MM.1S (cell line): ENCODE results near the gene POMC.
"Not testable (repeated sequence)": the region's sequence is repeated elsewhere in the genome, so short reads cannot be mapped to it uniquely, and the experiment has no call there.

Experiments
- DNase-seq: peaks from one replicate; pipeline ENCODE4 v3.0.0-alpha.2; 2015
- H2AFZ ChIP-seq: fragments of 300-600 bp; sonication (generic); 2 replicates; pipeline ENCODE4 v1.6.0; 2016; ENCODE audit warnings: antibody characterized with exemption, low read length
- H3F3A ChIP-seq: fragments of 300-600 bp; sonication (generic); 2 replicates; pipeline ENCODE4 v1.6.1; 2016; ENCODE audit warnings: mild to moderate bottlenecking, antibody characterized with exemption, low read length, moderate library complexity, mixed read lengths; ENCODE audit not compliant: insufficient read depth
- H3K27ac ChIP-seq: fragments of 300-600 bp; sonication (generic); 2 replicates; pipeline ENCODE4 v1.5.1; 2016; ENCODE audit warnings: mild to moderate bottlenecking, low read length
- H3K27me3 ChIP-seq: fragments of 300-600 bp; sonication (generic); replicated peaks from 2 replicates; pipeline ENCODE4 v1.6.0; 2016; ENCODE audit warnings: low read length; ENCODE audit not compliant: insufficient read depth
- H3K36me3 ChIP-seq: fragments of 300-600 bp; sonication (generic); replicated peaks from 2 replicates; pipeline ENCODE4 v1.6.1; 2016; ENCODE audit warnings: mild to moderate bottlenecking, low read length, mixed read lengths; ENCODE audit not compliant: insufficient read depth
- H3K4me1 ChIP-seq: fragments of 300-600 bp; sonication (generic); 2 replicates; pipeline ENCODE4 v1.6.1; 2016; ENCODE audit warnings: low read length, mixed read lengths
- H3K4me2 ChIP-seq: fragments of 300-600 bp; sonication (generic); 2 replicates; pipeline ENCODE4 v1.6.0; 2016; ENCODE audit warnings: low read depth, low read length
- H3K4me3 ChIP-seq: fragments of 300-600 bp; sonication (generic); 2 replicates; pipeline ENCODE4 v1.5.1; 2016; ENCODE audit warnings: low read length, mixed read lengths
- H3K79me2 ChIP-seq: fragments of 300-600 bp; sonication (generic); 2 replicates; pipeline ENCODE4 v1.6.1; 2016; ENCODE audit warnings: mixed run types, low read length, mixed read lengths
- H3K9ac ChIP-seq: fragments of 300-600 bp; sonication (generic); 2 replicates; pipeline ENCODE4 v1.6.1; 2016; ENCODE audit warnings: low read length, mixed read lengths
- H3K9me2 ChIP-seq: fragments of 300-600 bp; sonication (generic); replicated peaks from 2 replicates; pipeline ENCODE4 v1.6.1; 2016; ENCODE audit warnings: mild to moderate bottlenecking, low read length, mixed read lengths; ENCODE audit not compliant: insufficient read depth
- H3K9me3 ChIP-seq: fragments of 300-600 bp; sonication (generic); replicated peaks from 2 replicates; pipeline ENCODE4 v1.6.1; 2016; ENCODE audit warnings: mild to moderate bottlenecking, low read length, mixed read lengths; ENCODE audit not compliant: insufficient read depth
- H4K20me1 ChIP-seq: fragments of 300-600 bp; sonication (generic); 2 replicates; pipeline ENCODE4 v1.6.1; 2016; ENCODE audit warnings: mild to moderate bottlenecking, low read length, moderate library complexity, mixed read lengths; ENCODE audit not compliant: insufficient read depth
- EZH2 ChIP-seq: fragments of 300-600 bp; sonication (generic); optimal IDR thresholded peaks from 2 replicates; pipeline ENCODE3; 2017; ENCODE audit warnings: low read depth, mild to moderate bottlenecking, antibody characterized with exemption, low read length, mixed read lengths
- EZH2phosphoT487 ChIP-seq: fragments of 300-600 bp; sonication (generic); IDR thresholded peaks from 2 replicates; pipeline ENCODE4 v1.6.1; 2018; ENCODE audit warnings: antibody characterized with exemption, low read length
- TF ChIP-seq, protein P1 (sequence below): fragments of 300-600 bp; sonication (generic); IDR thresholded peaks from 2 replicates; pipeline ENCODE4 v1.5.1; 2016; ENCODE audit warnings: antibody characterized with exemption, low read length, mixed read lengths

The POMC gene

DNA sequence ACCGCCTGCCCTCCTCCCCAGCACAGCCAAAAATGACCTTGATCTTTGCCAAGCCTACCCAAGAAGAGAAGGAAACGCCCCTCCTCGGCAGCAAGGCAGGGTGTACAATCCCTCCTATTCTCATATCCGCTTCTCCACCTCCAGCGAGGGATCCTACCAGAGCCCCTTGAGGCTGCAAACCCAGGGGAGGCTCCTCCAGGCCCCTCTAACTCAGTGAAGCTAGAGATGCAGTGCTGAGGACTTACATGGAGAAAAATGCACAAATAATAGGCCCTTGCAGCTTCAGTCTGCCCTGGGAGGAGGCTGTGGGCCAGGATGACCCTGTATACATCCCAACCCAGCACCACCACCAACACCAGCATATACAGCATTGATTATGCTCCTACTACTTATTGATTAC is 46.9 kb upstream of the POMC start:
- no peak for DNase-seq
- Histone ChIP-seq H3K27ac (no peak overlapping the region), H2AFZ (no peak overlapping the region), H3K9me2 (no peaks in the 10 kb centered on the region), H3K79me2 (no peaks in the 10 kb centered on the region), H3F3A (peaks cover 6% of the 10 kb centered on the region), H3K4me3 (no peak overlapping the region), H3K27me3 (peaks cover 22% of the 10 kb centered on the region), H3K4me1 (no peaks in the 10 kb centered on the region), H3K9me3 (no peaks in the 10 kb centered on the region), H3K36me3 (no peaks in the 10 kb centered on the region), H4K20me1 (no peaks in the 10 kb centered on the region), H3K4me2 (no peak overlapping the region), H3K9ac (no peak overlapping the region)
- TF ChIP-seq EZH2 (no peak), EZH2phosphoT487 (no peak)
- TF ChIP-seq, protein P1, sequence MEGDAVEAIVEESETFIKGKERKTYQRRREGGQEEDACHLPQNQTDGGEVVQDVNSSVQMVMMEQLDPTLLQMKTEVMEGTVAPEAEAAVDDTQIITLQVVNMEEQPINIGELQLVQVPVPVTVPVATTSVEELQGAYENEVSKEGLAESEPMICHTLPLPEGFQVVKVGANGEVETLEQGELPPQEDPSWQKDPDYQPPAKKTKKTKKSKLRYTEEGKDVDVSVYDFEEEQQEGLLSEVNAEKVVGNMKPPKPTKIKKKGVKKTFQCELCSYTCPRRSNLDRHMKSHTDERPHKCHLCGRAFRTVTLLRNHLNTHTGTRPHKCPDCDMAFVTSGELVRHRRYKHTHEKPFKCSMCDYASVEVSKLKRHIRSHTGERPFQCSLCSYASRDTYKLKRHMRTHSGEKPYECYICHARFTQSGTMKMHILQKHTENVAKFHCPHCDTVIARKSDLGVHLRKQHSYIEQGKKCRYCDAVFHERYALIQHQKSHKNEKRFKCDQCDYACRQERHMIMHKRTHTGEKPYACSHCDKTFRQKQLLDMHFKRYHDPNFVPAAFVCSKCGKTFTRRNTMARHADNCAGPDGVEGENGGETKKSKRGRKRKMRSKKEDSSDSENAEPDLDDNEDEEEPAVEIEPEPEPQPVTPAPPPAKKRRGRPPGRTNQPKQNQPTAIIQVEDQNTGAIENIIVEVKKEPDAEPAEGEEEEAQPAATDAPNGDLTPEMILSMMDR, result no peak

DNA sequence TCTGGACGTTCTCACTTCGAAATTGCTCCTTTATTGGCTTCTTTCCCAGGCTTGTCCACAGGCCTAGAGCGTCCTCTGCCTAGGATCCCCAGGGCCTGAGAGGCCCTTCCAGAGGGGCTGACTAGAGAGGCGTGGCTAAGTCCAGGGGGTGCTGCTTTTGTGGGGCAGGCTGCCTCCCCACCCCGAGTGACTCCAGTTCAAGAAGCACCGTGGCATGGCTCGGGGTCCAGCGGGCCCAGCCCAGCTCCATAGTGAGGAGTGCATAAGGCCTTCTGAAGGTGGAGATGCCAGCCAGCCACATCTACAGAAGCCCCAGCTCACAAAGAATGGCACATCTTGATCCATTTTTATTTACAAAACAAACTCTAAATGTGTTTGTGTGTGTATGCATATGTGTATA is 44.8 kb upstream of the POMC start:
- Histone ChIP-seq H3K4me2 (no peak overlapping the region), H3K4me1 (peaks cover 10% of the 10 kb centered on the region)

DNA sequence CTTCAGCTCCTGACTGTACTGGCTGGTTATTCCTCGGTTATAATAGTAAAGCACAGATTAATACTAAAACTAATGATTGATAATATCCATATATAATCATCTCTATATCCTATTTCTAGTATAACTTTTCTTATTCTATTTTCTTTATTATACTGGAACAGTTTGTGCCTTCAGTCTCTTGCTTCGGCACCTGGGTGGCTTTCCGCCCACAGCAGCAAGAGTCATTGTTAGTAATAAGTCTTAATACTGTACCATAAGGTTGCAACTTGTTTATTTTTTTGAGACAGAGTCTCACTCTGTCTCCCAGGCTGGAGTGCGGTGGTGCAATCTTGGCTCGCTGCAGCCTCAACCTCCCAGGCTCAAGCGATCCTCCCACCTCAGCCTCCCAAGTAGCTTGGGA is 42.5 kb upstream of the POMC start:
- H3K4me2 ChIP-seq, DNase-seq, H3K4me3 ChIP-seq, H3K9me3 ChIP-seq, H3K36me3 ChIP-seq, H4K20me1 ChIP-seq, H2AFZ ChIP-seq, H3K9ac ChIP-seq, H3K4me1 ChIP-seq, H3K9me2 ChIP-seq, H3K27ac ChIP-seq, H3K79me2 ChIP-seq: not testable (repeated sequence)
- H3F3A ChIP-seq, result peaks cover 16% of the 10 kb centered on the region
- peaks cover 38% of the 10 kb centered on the region for H3K27me3 ChIP-seq

More for the DNA sequence above, 44.8 kb upstream of the POMC start:
- Histone ChIP-seq H3K9me2 (no peaks in the 10 kb centered on the region), H3F3A (peaks cover 16% of the 10 kb centered on the region), H4K20me1 (no peaks in the 10 kb centered on the region), H3K27ac (no peak overlapping the region), H3K79me2 (no peaks in the 10 kb centered on the region), H2AFZ (no peak overlapping the region), H3K27me3 (peaks cover 32% of the 10 kb centered on the region), H3K4me3 (no peak overlapping the region), H3K9ac (no peak overlapping the region), H3K9me3 (no peaks in the 10 kb centered on the region), H3K36me3 (no peaks in the 10 kb centered on the region)
- TF ChIP-seq, protein P1, result no peak
- DNase-seq, result no peak

DNA sequence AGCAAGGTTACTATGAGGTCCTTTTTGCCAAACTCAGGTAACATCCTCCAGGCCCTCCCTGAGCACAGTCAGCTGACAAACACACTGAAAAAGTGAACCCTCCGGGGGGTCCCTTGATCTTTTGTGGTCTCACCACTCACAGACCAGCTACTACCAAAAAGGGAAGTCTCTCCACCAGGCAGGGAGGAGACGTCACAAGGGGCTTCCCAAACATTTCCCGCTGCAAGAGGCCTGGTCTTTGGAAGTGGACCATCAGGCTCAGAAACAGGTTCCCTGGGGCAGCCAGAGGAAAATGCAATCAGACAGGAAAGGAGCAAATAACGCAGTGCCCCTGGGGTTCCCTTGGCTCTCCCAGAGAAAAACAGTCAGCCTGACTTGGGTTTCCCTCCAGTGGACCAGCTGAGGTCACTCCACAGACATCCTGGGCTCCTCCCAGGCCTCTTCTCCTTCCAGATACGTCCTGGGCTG is 38.7 kb upstream of the POMC start:
- H3F3A ChIP-seq, result peaks cover 16% of the 10 kb centered on the region
- no peak overlapping the region for H3K4me2 ChIP-seq
- no peak overlapping the region for H3K9ac ChIP-seq
- peaks cover 37% of the 10 kb centered on the region for H3K27me3 ChIP-seq
- no peak for TF ChIP-seq EZH2phosphoT487
- TF ChIP-seq EZH2, result no peak
- TF ChIP-seq, protein P1, result no peak
- no peak overlapping the region for H3K27ac ChIP-seq
- peaks cover 10% of the 10 kb centered on the region for H3K4me1 ChIP-seq
- H2AFZ ChIP-seq, result no peak overlapping the region
- DNase-seq, result no peak
- no peaks in the 10 kb centered on the region for H3K9me3 ChIP-seq
- no peaks in the 10 kb centered on the region for H3K79me2 ChIP-seq
- no peaks in the 10 kb centered on the region for H3K36me3 ChIP-seq
- H3K4me3 ChIP-seq, result no peak overlapping the region
- H4K20me1 ChIP-seq, result no peaks in the 10 kb centered on the region
- no peaks in the 10 kb centered on the region for H3K9me2 ChIP-seq
